A549 (cell line): Measurements from ENCODE around the gene AADACL3.
"Not testable (repeated sequence)": the region's sequence is repeated elsewhere in the genome, so short reads cannot be mapped to it uniquely, and the experiment has no call there.

ENCODE experiments used
- POLR2A ChIP-seq: IDR thresholded peaks from 2 replicates; pipeline ENCODE4 v1.6.1; 2012; ENCODE audit warnings: mild to moderate bottlenecking, low read length
- RAD21 ChIP-seq, 2 experiments: fragments of >200 bp in 1 of 2; sonication (Bioruptor Twin) in 1 of 2; formaldehyde crosslinking in 1 of 2; IDR thresholded peaks in 1 of 2; conservative IDR thresholded peaks in 1 of 2; 2 replicates in 1 of 2; 3 replicates in 1 of 2; pipeline ENCODE4 v1.6.1; 2012 to 2018; ENCODE audit warnings: inconsistent platforms in 1 of 2
- TF ChIP-seq, protein P1 (sequence below): fragments of >200 bp; sonication (Bioruptor Twin); formaldehyde crosslinking; IDR thresholded peaks from 3 replicates; pipeline ENCODE4 v1.5.1; 2016
- TF ChIP-seq, protein P2 (sequence below): fragments of 250-450 bp; sonication (Bioruptor Pico); IDR thresholded peaks from 2 replicates; pipeline ENCODE4 v1.5.0; 2021; ENCODE audit warnings: mild to moderate bottlenecking, moderate library complexity, borderline replicate concordance
- TF ChIP-seq, protein P3 (sequence below): IDR thresholded peaks from 2 replicates; pipeline ENCODE4 v1.6.1; 2012

DNA sequence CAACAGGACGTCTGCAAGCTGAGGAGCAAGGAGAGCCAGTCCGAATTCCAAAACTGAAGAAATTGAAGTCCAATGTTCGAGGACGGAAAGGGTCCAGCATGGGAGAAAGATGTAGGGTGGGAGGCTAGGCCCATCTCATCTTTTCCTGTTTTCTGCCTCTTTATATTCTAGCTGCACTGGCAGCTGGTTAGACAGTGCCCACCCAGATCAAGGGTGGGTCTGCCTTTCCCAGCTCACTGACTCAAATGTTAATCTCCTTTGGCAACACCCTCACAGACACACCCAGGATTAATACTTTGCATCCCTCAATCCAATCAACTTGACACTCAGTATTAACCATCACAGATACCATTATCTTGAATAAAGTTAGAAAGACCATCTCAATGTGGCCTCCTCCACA lies 39.8 kb upstream of the AADACL3 start:
- TF ChIP-seq, protein P1, sequence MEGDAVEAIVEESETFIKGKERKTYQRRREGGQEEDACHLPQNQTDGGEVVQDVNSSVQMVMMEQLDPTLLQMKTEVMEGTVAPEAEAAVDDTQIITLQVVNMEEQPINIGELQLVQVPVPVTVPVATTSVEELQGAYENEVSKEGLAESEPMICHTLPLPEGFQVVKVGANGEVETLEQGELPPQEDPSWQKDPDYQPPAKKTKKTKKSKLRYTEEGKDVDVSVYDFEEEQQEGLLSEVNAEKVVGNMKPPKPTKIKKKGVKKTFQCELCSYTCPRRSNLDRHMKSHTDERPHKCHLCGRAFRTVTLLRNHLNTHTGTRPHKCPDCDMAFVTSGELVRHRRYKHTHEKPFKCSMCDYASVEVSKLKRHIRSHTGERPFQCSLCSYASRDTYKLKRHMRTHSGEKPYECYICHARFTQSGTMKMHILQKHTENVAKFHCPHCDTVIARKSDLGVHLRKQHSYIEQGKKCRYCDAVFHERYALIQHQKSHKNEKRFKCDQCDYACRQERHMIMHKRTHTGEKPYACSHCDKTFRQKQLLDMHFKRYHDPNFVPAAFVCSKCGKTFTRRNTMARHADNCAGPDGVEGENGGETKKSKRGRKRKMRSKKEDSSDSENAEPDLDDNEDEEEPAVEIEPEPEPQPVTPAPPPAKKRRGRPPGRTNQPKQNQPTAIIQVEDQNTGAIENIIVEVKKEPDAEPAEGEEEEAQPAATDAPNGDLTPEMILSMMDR = not testable (repeated sequence)
- not testable (repeated sequence) for TF ChIP-seq POLR2A; RAD21 (conservative IDR thresholded peaks at IDR 0.05 in 1 of 2, IDR thresholded peaks at IDR 0.05 in 1 of 2)
- TF ChIP-seq, protein P2, sequence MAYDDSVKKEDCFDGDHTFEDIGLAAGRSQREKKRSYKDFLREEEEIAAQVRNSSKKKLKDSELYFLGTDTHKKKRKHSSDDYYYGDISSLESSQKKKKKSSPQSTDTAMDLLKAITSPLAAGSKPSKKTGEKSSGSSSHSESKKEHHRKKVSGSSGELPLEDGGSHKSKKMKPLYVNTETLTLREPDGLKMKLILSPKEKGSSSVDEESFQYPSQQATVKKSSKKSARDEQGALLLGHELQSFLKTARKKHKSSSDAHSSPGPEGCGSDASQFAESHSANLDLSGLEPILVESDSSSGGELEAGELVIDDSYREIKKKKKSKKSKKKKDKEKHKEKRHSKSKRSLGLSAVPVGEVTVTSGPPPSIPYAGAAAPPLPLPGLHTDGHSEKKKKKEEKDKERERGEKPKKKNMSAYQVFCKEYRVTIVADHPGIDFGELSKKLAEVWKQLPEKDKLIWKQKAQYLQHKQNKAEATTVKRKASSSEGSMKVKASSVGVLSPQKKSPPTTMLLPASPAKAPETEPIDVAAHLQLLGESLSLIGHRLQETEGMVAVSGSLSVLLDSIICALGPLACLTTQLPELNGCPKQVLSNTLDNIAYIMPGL (CRISPR knock-in tag) = not testable (repeated sequence)
- TF ChIP-seq, protein P3, sequence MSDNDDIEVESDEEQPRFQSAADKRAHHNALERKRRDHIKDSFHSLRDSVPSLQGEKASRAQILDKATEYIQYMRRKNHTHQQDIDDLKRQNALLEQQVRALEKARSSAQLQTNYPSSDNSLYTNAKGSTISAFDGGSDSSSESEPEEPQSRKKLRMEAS = not testable (repeated sequence)
